Putamen (tissue), 1 donor: ENCODE measurements around the gene TMEM179.
"Not testable (repeated sequence)": the region's sequence is repeated elsewhere in the genome, so short reads cannot be mapped to it uniquely, and the experiment has no call there.

Experiments used
- DNase-seq: peaks from one replicate; pipeline ENCODE4 v3.0.0-alpha.2; 2016; ENCODE audit warnings: low spot score

The TMEM179 gene

DNA sequence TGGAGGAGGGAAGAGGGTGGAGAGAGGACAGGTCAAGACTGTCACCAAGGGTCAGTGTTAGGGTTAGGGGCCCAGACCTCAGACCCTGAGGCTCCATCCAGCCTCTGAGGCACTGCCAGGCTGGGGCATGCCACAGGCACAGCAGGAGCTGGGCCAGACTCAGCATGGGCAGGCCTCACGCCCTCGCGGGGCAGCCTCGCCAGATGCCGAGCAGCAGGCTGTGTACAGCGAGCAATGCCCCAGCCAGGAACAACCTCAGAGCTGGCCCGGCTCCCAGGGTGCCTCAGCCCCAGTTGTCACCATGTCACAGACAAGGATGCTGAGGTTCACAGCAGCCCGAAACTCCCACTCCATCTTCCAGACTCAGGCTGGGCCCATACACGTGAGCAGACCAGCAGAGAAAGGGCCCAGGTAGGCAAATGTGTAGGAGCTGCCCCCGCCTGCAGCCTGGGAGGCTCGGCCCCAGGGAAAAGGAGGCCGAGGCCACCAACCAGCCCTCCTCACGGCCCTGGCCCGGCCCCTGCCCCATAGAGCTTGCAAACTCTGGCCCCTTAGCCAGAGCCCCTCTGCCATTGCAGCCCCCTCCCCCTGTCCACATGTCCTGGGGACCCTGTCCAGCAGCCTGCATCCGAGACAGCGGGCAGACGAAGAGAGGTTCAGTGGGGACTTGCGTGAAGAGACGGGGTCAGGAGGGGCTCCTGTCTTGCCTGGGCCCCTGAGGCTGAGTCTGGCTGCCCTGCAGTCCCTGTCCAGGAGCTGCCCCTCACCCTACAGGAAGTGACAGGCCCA is 17.5 kb downstream of the TMEM179 start:
- DNase-seq: no peak

DNA sequence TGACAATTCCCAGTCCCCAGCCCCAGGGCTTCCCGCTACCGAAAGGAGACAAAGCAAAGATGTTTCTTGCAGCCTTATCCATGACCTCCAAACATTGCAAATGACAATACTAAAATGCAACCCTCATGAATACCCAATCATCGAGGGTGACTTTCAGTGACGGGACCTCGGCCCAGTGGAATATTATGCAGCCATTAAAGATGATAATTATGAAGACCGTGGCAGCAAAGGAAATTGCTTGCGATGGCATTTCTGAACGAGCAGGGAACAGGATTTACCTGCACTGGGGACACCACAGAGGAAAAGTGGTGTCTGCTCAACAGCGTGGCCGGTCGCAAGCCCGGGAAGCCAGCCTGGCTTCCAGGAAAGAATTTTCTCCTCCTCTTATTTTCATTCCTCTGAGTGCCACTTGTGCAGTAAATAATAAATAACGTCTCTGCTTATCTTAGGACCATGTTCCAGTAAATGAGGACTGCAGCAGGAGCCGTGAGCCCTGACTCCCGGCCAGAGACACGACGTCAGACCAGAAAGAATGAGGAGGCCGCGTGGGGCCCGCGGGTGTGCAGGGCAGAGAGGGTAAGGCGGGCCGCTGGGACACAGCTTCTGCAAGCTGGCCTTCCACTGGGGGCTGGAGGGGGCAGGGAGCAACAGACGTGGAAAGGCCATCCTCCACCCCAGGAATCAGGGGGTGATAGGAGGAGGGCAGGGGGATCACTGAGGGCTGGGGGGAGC is 18.4 kb downstream of the TMEM179 start:
- no peak for DNase-seq

DNA sequence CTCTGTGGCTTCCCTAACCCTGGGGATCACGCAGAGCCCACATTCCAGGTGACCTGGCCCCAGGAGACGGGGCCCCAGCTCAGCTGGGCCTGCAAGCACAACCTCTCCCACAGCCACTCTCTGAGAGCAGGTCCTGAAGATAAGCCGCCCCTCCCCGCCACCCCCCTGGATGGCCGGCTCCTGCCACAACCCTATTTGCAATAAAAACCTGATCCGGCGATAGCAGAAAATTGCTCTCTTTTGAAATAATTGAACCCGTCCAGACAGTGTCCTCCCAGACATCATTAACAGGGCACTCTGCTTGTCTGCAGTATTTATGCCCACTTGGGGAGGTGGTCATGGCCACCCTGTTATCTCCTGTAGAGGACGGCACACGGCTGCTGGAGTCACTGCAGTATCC is 20.0 kb downstream of the TMEM179 start:
- no peak for DNase-seq

DNA sequence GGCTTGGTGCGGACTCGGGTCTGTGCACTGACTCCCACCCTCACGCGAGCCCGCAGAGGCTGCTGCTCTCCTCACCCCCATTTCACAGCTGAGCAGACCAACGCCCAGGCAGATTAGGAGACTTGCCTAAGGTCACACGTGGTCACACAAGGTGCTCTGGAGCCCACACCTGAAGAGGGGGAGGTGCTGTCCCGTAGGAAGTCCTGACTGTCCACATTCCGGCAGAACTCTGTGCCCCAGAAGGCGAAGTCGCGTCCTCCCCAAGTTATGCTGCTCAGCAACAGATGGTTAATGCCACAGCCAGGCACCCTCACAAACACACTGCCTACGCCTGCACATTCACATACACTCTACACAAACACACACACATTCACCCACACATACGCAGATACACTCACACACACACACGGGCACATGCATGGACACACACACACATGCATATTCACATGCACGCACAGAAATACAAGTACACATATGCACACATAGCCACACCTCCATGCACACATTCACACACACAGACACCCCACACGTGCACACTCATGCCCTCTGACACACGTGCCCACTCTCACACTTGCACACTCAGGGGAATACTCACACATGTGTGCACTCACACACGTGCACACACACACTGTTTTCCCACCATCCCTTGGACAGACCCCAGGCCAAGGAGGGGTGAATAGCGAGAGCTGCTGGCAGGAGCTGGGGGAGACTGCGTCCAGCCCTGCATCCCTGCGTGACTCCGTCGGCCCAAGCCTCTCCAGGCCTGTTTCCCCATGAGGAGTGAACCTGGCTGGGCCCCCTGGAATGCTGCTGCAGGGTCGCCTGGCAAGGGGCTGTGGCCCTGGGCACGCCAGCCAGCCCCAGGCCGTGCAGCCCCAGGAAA is 20.9 kb downstream of the TMEM179 start:
- DNase-seq: no peak

DNA sequence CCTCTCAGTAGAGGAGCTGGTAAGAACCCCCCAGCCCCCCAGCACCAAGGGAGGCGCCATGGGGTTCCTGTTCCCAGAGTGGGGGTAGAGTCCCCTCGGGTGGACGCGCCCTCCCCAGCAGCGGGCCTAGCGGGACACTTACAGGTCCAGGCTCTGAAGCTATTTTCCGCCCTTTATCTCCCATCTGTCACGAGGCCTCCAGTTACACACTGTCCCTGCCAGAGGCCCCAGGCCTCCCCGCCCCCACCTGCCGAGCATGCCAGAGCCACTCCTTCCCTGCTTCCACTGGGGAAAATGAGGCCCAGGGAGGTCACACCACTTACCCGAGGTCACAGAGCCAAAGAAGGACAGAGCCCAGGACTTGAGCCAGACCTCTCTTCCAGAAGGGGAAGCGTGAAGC is 21.9 kb downstream of the TMEM179 start:
- no peak for DNase-seq

DNA sequence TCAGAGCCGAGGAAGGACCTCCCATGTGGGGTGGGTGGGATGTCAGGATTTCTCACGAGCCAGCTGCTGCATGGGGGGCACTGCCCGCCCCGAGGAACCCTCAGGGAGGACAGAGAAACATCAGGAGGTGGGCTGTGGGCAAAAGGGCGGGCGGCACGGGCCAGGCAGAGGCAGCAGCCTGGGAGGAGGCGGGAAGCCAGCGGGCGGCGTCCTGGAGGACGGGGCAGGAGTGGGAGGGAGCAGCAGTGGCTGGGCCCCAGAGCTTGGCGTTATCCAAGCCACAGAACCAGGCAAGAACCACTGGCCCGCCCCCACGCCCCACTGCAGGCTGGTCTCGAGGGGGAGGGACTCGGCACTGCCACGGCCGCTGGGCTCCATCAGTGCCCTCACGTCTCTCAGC is 22.6 kb downstream of the TMEM179 start:
- no peak for DNase-seq

DNA sequence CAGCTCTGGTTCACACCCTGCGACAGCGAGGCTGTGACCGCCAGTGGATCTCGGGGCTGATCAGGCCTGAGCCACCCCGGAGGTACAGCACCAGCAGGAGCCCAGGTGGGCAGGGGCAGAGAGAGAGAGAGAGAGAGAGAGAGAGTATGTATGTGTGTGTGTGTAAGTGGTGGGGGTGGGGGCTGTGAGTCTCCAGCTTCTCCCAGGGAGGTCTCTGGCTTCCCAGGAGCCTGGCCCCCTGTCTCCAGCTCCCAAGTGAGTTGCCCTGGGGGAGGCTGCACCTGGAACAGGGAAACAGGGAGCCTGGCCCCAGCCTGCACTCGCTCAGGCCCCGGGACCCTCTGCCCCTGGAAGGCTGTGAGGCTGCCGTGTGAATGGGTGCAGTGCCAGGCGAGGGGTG is 23.1 kb downstream of the TMEM179 start:
- DNase-seq: no peak

DNA sequence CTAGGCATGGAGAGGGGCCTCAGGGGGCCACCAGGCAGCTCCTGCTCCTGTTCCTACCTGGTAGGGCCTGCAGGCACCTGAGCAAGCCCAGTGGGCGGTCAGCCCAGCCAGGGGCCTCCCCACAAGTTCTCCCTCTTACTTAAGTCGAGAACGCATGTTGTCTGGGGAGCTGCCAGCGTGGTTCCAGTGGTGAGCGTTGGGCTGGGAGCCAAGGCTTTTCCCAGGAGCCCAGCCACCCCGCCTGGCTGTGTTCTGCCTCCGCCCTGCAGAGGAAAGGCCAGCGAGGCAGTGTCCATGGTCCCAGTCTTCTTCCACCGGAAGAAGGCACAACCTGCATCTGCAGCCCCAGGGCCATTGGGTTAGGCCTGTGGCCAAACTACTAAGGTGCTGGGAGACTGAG is 23.6 kb downstream of the TMEM179 start:
- no peak for DNase-seq

DNA sequence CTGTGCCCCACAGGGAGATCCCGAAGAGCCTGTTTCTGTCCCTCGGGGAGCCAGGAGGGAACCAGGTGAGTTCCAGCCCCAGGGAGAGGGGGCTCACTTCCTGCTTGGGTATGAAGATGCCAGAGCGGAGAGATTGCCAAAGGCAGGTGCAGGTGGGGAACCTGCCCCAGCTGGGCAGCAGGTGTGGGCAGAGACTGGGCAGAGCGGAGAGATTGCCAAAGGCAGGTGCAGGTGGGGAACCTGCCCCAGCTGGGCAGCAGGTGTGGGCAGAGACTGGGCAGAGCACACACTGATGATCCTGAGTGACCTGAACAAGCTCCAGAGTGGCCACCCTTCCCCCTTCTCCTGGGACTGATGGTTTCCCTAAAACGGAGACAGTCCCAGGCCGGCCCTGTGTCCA is 24.6 kb downstream of the TMEM179 start:
- DNase-seq: not testable (repeated sequence)

DNA sequence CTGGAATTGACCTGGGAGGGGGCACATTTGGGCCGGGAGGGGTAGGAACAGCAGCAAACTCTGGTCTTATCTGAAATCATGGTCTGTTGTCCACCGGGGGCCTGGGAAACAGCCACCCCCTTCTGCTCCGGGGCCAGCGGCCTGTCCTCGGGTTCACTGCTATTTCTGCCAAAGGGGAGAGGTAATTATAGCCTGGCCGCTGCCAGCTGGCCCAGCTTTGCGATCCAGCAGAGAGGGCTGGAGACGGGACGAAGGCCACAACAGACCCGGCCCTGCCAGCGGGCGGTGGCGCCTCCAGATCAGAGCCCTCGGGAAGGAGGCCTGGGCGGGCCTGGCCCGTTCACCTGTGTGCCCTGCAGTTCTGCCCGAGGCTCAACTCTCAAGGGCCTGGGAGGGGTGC is 25.1 kb downstream of the TMEM179 start, which contains the start of gene C14orf180:
C14orf180 (plus strand) TSS at position 258 of the 400 bp plus-strand sequence. CDS start 6,667 bp downstream, outside the sequence.
- DNase-seq: no peak

DNA sequence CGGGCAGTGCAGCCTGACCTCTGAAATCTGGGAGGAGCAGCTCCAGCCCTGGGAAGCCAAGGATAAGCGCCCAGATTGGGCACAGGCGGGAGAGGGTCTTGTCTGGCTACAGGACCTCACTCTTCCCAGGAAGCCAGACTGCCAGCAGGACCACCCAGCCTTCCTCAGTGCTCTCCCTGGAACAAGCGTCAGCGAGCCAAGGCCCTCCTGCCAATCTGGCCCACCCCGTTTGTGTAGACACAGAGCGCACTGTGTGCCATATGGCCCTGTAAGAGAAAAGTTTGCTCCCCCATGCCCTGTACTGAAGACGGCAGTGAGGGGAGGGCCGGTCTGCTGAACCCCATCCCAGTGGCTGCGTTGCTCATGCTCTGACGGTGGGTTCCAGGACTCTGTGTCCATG is 26.3 kb downstream of the TMEM179 start:
- no peak for DNase-seq

DNA sequence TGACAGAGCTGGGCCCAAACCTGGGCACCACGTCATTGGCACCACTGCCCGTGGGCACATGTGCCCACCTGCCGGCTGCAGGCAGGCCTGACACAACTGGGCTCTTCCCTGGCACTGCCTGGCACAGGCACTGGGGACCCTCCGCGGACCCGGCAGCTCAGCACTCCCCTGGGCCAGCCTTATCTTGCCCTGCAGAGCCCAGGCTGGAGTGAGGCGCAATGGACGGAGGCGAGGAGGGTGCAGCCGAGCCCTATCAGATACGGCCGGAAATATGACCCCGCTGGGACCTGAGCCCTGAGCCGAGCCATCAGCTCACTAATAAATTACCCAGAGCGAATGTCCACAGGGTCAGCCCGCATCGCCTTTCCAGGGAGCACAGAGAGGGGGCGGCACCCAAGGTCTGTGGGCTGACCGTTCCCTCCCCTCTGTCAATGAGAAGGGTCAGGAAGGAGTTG is 26.7 kb downstream of the TMEM179 start:
- DNase-seq: no peak

DNA sequence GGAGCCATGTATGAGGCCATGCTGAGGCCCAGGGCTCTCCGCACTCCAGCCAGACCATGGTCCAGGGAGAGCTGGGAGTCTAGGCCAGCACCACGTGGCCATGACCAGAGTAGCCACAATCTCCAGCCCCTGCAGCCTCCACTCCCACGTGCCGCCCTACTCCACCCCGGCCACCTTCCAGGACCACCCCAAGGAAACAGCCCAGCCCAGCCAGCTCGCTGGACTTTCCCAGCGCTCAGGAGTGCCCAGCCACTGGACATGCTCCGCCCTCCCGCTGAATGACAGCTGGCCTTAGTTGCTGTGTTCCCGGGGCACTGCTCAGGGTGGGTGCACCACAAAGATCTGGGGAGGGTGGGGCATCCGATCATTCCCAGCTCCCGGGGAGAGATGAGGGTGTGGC is 27.1 kb downstream of the TMEM179 start:
- no peak for DNase-seq

DNA sequence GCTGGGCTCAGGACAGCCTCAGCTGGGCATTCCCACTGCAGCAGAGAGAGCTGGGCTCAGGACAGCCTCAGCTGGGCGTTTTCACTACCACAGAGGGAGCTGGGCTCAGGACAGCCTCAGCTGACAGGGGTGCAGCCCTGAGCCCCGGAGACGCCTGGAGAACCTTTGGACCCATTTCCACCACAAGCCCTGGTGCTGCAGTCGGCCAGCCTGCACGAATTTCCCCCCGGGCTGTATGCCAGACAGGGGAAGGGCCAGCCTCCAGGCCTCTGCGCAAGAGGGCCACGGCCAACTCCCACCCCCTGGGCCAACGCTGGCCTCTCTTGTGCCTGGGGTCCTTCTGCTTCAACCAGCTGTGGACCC is 27.6 kb downstream of the TMEM179 start:
- DNase-seq: no peak

DNA sequence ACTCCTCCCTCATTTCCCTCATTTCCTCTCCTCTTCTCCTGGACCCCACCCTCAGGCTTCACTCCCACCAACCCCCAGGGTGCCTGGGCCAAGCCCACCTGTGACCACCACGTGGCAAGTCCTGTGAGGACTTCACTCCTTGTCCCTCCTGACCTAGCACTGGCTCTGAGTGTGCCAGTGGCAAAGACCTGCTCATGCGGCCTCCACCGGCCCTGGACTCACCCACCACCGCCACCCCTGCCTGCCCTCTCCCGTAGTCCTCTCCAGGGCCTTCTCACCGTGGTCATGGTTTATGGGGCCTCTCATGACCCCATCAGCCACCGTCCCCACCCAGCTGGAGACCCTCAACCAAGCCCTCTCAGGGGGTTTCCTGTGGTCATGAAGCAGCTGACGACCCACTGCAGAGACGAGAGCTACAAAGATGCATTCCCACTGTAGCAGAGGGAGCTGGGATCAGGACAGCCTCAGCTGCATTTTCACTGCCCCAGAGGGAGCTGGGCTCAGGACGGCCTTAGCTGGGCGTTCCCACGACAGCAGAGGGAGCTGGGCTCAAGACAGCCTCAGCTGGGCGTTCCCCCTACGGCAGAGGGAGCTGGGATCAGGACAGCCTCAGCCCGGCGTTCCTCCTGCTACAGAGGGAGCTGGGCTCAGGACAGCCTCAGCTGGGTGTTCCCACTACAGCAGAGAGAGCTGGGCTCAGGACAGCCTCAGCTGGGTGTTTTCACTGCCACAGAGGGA is 28.2 kb downstream of the TMEM179 start:
- DNase-seq: no peak

DNA sequence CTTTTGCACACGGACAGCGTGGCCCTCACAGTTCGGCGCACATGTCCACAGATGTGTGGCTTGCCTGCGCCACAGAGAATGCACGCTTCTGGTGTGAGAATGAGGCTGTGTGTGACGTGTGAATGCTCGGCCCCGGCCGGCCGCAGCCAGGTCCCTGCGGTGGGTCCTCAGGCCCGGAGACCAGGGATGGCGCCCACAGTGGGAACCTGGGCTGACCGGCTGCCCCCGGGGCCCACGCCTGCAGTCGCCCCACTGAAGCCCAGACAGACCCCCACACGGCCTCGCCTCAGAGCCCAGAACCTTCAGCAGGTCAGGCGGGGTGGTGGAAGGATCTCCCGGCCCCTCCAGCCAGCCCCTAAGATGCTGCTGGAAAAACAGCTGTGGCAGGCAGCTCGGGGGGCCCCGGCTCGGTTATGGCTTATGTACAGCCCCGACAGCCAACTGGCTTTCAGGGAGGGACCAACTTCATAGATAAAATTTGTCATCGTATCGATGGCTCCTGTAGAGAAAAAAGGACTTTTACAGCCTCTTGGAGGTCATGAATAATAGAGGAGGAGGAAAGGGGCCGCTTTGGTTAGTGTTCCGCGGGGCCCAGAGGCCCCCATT is 29.5 kb downstream of the TMEM179 start:
- no peak for DNase-seq

DNA sequence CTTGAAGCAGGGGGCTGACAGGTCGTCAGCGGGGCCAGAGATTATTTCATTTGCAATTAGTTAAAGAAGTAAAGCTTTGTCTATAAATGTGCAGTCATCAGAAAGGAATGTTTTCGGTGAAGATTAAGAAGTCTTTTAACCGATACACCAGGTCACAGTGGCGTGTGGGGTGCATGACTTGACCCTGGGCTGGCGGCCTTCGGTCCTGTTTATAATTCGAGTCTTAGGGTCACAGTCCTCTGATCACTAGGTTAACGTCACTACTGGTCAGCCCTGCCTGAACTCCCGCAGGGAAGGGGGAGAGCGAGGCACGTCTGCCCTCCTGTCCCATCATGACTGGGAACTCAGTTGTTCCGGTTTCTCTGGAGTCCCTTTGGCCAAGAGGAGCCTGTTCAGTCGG is 30.0 kb downstream of the TMEM179 start:
- DNase-seq: no peak

DNA sequence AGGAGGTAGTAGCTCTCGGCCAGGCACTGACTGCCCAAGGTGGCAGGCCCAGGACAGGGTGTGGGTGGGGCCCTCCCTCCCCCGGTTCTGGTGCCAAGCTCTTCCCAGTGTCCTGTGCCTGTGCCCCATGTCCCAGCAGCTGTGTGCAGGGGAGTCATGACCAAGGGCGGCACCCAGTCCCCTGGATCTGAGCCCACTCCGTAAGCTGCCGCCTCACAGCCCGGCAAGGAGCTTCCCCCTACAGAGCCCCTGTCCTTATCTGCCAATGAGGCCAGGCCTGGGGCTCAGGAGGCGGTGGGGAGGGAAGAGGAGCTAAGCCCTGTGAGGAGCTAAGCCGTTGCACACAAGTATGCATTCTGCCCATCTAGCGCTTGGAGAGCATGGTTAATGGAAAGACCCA is 30.6 kb downstream of the TMEM179 start:
- DNase-seq: no peak

DNA sequence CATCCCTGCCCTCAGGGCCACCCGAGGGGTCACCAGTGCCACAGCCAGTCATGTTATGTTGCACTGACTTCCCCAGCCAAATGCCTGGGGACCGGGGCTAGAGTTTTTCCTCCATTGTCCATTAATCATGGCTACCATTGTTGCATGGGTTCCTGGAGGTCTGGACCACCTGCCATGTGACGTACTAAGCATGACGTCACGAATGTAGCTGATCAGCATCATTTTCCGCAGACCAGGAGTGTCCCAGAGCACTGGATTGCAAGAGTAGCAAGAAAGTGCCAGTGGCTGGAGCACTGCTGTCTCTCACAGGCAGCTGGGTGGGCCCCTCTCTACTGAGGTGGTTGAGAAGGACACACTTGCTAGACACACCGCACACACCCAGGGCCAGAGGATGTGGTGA is 31.9 kb downstream of the TMEM179 start:
- DNase-seq: no peak

DNA sequence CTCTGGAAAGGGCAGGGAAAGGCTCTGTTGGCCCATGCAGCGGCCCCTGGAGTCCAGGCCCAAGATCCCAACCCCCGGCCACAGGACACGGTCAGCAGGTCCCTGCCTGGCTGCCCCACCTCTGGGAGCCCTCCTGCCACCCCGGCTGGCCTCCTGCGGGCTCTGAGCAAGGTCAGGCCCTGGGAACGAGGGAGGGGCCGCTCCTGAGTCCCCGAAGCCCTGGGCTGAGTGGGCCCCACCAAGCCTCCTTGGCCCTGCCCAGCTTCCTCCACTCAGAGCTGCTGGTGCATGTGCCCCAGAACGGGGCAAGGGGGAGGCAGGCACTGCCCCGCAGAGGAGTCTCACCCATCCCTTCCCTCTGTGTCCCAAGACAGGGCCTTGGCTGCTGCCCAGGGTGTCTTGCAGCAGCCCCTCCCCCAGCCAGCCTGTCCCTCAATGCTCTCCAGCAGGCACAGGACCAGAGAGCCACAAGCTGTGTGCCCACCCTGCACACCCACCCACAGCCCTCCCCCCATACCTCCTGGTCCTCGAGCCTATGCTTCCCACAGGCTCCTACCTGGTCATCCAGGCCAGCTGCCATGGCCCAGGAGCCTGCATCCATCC is 32.4 kb downstream of the TMEM179 start:
- DNase-seq: no peak

DNA sequence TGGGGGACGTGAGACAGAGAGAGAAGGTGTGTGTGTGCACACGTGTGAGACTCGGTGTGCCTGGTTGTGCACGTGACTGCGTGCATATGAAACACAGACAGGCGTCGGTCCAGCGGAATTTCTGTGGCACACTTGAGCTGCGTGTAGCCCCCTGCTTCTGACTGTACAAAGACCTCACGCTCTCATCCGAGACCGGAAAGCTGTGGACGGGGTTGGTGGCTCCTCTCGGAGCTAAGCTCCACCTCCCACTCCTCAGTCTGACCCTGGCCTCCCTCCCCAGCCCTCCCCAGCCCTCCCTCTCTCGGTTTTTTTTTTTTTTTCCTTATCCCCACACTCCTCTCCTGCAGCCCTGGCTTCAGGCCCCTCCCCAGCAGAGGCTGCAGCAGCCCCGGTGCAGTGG is 33.3 kb downstream of the TMEM179 start:
- DNase-seq: no peak
